HCT116 (cell line): Measurements from ENCODE around the gene KCNN4.

Source experiments
- CEBPB ChIP-seq: IDR thresholded peaks from 2 replicates; pipeline ENCODE4 v1.6.1; 2012; ENCODE audit warnings: low read depth
- EZH2 ChIP-seq: fragments of 200-600 bp; sonication (generic); IDR thresholded peaks from 2 replicates; pipeline ENCODE4 v1.6.1; 2017; ENCODE audit warnings: antibody characterized with exemption, mixed run types
- EZH2phosphoT487 ChIP-seq: fragments of 200-600 bp; IDR thresholded peaks from 2 replicates; pipeline ENCODE4 v1.6.1; 2018; ENCODE audit warnings: antibody characterized with exemption, borderline replicate concordance
- POLR2A ChIP-seq: IDR thresholded peaks from 2 replicates; pipeline ENCODE4 v1.7.0; 2011; ENCODE audit warnings: borderline replicate concordance; ENCODE audit not compliant: insufficient read depth, insufficient read length; ENCODE audit errors: extremely low read depth

DNA sequence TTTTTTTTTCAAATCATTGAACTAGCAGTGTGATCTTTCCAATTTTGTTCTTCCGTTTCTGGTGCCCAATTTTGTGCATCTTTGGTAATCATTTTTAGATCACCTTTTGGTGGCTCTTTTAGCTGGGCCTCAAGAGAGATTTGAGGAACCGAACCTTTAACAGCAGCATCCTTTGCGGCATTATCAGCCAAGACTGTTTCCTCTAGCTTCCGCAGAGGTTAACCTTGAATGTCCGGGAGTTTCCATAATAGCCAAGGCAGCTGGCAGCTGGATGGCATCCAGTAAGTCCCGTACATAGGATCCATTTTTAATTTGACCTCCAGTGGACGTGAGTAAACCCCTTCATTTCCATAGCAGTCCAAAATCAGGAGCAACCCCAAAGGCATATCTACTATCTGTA is 55.3 kb downstream of the KCNN4 start:
- TF ChIP-seq EZH2phosphoT487 (no peak), CEBPB (no peak), POLR2A (no peak), EZH2 (no peak)
